ENCODE measurements around the gene CYP4A22. TPM values are rescaled to one million over a fixed set of nuclear protein-coding genes. Genes with fewer than 3 reads are reported as not detected.
A peak's percentile ranks its signal among the peaks of the same experiment; 100 is the strongest.
"Not testable (repeated sequence)": the region's sequence is repeated elsewhere in the genome, so short reads cannot be mapped to it uniquely, and the experiment has no call there.

The CYP4A22 gene
- total RNA-seq, 1 donor from 2014 or later: not detected

DNA sequence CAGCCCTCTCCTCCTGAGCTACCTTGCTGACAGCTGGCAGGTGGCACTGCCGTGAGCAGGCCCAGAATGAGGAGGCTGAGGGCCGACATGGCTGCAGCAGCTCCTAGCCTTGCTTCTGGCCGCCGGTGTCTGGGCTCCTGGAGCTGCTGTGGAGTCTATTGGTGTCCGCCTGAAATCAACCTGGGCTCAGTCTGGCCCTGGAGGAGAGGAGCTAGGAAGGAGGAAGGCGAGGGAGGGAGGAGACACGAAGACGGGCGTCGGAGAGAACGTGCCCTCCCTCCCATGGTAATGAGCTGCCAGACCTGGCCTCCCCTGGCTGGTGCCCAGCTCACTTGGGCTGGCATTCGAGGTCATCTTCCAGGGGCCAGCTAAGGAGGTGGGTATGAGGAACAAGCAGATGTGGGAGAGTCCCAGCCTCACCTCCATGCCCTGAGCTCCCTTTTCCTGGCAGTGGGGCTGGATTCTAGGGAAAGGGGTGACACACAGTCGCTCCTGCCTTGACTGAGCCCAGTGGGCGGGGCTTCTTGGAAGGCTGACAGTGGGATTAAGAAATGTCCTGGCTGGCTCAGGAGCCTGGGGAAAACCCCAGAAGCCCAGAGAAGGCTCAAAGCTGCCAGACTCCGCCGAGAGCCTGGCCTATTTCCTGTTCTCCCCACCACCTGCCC is 52.7 kb downstream of the CYP4A22 start, which contains the start of gene PDZK1IP1:
PDZK1IP1 (minus strand) TSS at position 193 of the 665 bp plus-strand sequence; CDS start at position 89, 104 bp downstream.
- H3K27ac Mint-ChIP-seq (ENCODE audit: unreplicated experiment): no peak within 1 kb of the TSS
- H3K4me3 Mint-ChIP-seq (ENCODE audit: unreplicated experiment): no peak within 1 kb of the TSS
- H3K27me3 Mint-ChIP-seq (ENCODE audit: unreplicated experiment): peaks cover 8% of the 10 kb centered on the region
- H3K4me1 Mint-ChIP-seq (ENCODE audit: unreplicated experiment): peaks cover 11% of the 10 kb centered on the region
- no peaks in the 10 kb centered on the region for H3K36me3 Mint-ChIP-seq (ENCODE audit: unreplicated experiment)
- TF ChIP-seq, protein P1, sequence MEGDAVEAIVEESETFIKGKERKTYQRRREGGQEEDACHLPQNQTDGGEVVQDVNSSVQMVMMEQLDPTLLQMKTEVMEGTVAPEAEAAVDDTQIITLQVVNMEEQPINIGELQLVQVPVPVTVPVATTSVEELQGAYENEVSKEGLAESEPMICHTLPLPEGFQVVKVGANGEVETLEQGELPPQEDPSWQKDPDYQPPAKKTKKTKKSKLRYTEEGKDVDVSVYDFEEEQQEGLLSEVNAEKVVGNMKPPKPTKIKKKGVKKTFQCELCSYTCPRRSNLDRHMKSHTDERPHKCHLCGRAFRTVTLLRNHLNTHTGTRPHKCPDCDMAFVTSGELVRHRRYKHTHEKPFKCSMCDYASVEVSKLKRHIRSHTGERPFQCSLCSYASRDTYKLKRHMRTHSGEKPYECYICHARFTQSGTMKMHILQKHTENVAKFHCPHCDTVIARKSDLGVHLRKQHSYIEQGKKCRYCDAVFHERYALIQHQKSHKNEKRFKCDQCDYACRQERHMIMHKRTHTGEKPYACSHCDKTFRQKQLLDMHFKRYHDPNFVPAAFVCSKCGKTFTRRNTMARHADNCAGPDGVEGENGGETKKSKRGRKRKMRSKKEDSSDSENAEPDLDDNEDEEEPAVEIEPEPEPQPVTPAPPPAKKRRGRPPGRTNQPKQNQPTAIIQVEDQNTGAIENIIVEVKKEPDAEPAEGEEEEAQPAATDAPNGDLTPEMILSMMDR (IDR thresholded peaks at IDR 0.05): no peak
- peak; percentile 82 for DNase-seq (ENCODE audit: extremely low spot score, unreplicated experiment)
- no peaks in the 10 kb centered on the region for H3K9me3 Mint-ChIP-seq (ENCODE audit: unreplicated experiment)

DNA sequence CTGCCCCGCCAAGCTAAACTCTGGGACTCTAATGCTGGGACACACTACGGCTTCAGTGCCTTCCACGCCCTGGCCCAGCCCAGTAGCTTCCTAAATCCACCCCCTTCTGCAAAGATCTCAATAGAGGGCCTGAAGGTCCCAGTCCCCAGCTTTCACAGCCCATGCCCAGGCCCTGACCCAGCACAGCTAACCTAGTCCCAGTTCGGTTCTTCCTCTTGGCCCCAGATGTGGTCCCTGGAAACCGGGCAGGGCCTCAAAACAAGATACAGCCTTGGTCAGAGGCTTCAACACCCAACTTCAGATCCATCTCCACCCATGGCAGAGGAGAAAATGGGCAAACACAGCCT is 53.2 kb downstream of the CYP4A22 start:
- no peak for DNase-seq (ENCODE audit: extremely low spot score, unreplicated experiment)
- H3K36me3 Mint-ChIP-seq (ENCODE audit: unreplicated experiment): no peaks in the 10 kb centered on the region
- H3K27me3 Mint-ChIP-seq (ENCODE audit: unreplicated experiment): peaks cover 8% of the 10 kb centered on the region

DNA sequence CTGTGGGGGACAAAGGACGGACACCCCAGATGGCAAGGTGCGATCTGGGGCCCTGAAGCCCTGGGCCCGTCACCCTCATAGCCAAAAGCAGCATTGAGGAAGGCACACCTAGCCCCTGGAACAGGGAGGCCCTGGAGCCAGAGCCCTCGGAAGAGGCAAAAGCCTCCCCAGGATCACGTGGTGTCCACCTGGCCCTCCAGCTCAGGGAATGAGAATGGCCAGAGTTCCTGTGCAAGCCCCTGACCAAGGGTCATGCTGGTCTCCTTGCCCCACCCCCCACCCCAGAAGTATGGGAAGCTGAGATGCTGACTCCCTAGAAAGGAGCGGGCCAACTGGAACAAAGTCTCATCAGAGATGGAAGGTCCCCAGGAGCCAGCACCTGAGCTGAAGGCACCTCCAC is 53.6 kb downstream of the CYP4A22 start:
- TF ChIP-seq, protein P1 (IDR thresholded peaks at IDR 0.05): no peak
- H3K4me3 Mint-ChIP-seq (ENCODE audit: unreplicated experiment): no peak overlapping the region
- H3K27me3 Mint-ChIP-seq (ENCODE audit: unreplicated experiment): peaks cover 8% of the 10 kb centered on the region
- H3K27ac Mint-ChIP-seq (ENCODE audit: unreplicated experiment): no peak overlapping the region
- H3K36me3 Mint-ChIP-seq (ENCODE audit: unreplicated experiment): no peaks in the 10 kb centered on the region
- DNase-seq (ENCODE audit: extremely low spot score, unreplicated experiment): peak; percentile 56
- no peaks in the 10 kb centered on the region for H3K9me3 Mint-ChIP-seq (ENCODE audit: unreplicated experiment)
- peaks cover 11% of the 10 kb centered on the region for H3K4me1 Mint-ChIP-seq (ENCODE audit: unreplicated experiment)

More for the DNA sequence above, 53.2 kb downstream of the CYP4A22 start:
- no peak overlapping the region for H3K4me3 Mint-ChIP-seq (ENCODE audit: unreplicated experiment)
- peaks cover 11% of the 10 kb centered on the region for H3K4me1 Mint-ChIP-seq (ENCODE audit: unreplicated experiment)
- TF ChIP-seq, protein P1 (IDR thresholded peaks at IDR 0.05): no peak
- H3K27ac Mint-ChIP-seq (ENCODE audit: unreplicated experiment): no peak overlapping the region
- H3K9me3 Mint-ChIP-seq (ENCODE audit: unreplicated experiment): no peaks in the 10 kb centered on the region

DNA sequence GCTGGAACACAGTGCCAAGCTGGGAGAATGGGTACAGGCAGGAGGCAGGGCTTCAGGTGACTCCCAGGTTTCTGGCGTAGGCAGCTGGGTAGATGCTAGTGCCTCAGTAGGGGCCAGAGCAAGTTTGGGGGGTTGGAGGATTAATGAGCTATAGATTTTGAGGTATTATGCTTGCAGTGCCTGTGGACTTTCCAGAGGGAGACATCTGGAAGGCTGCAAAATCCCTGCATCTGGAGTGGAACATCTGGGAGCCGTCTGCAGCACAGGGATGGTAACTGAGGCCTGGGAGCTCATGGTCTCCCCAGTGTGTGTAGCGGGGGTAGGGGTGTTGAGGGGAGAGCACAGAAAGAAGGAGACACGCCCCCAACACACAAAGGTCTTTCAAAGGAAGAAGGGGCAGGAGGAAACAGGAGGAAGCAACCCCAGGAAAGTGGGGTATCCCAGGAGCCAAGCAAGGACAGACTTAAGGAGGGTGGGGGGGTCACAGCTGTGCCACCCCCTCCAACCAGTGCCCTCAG is 54.8 kb downstream of the CYP4A22 start:
- H3K9me3 Mint-ChIP-seq (ENCODE audit: unreplicated experiment): no peaks in the 10 kb centered on the region
- DNase-seq (ENCODE audit: extremely low spot score, unreplicated experiment): peak; percentile 65
- H3K36me3 Mint-ChIP-seq (ENCODE audit: unreplicated experiment): no peaks in the 10 kb centered on the region
- no peak overlapping the region for H3K27ac Mint-ChIP-seq (ENCODE audit: unreplicated experiment)
- TF ChIP-seq, protein P1 (IDR thresholded peaks at IDR 0.05): no peak
- H3K4me1 Mint-ChIP-seq (ENCODE audit: unreplicated experiment): peaks cover 11% of the 10 kb centered on the region
- H3K4me3 Mint-ChIP-seq (ENCODE audit: unreplicated experiment): no peak overlapping the region
- H3K27me3 Mint-ChIP-seq (ENCODE audit: unreplicated experiment): peaks cover 8% of the 10 kb centered on the region

DNA sequence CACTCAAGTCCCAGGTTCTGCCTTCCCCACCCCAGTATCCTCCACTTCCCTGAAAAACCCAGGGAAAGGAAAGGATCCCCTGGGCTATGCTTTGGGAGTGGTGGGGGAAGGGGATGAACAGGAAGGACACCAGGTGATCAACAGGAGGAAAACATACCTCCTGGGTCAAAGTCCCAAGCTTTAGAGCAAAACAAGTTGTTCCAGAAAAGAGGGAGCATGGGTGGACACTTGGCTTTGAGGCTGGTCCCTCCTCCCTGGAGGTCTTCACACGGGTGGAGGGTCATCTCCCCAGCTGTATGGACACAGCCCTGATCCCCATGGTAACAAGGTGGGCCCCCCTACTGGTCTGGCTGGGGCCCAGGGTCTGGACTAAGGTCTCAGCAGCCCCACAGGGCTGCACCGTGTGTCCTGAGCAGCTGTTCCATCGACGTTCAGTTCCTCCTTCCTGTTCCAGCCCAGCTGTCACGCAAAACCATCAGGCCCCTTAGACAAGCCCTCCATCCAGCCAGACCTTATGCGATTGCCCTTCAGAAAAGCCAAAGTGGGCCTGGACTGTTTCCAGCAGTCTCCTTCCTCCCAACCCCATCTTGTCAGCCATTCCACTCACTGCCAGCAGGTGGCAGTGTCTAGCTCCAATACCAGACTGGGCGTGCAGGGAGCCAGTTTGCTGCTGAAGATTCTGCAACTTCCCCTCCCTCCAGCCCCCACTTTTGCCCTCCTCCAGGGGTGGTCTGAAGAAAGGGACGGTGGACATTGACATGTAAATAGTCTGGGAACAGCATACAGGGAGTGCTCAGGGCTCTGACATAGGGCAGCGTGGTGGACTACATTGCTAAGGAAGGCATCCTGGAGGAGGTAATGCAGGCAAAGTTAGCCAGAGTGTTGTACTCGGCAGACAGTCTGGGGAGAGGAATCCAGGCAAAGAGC is 55.5 kb downstream of the CYP4A22 start:
- no peaks in the 10 kb centered on the region for H3K9me3 Mint-ChIP-seq (ENCODE audit: unreplicated experiment)
- H3K27ac Mint-ChIP-seq (ENCODE audit: unreplicated experiment): no peak overlapping the region
- H3K27me3 Mint-ChIP-seq (ENCODE audit: unreplicated experiment): peaks cover 9% of the 10 kb centered on the region
- DNase-seq (ENCODE audit: extremely low spot score, unreplicated experiment): peak; percentile 89
- TF ChIP-seq, protein P1 (IDR thresholded peaks at IDR 0.05): peak; percentile 90
- no peak overlapping the region for H3K4me3 Mint-ChIP-seq (ENCODE audit: unreplicated experiment)
- H3K4me1 Mint-ChIP-seq (ENCODE audit: unreplicated experiment): peaks cover 11% of the 10 kb centered on the region
- H3K36me3 Mint-ChIP-seq (ENCODE audit: unreplicated experiment): no peaks in the 10 kb centered on the region

DNA sequence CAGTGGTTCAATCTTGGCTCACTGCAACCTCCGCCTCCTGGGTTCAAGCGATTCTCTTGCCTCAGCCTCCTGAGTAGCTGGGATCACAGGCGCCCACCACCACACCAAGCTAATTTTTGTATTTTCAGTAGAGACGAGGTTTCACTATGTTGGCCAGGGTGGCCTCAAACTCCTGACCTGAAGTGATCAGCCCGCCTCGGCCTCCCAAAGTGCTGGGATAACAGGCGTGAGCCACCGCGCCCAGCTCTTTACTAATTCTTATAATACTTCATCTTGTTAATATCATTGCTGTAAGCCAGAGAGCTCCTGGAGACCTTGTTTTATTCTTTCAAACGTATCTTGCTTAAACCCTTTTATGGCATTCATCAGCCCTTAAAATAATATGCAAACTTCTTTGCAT is 56.3 kb downstream of the CYP4A22 start:
- not testable (repeated sequence) for H3K9me3 Mint-ChIP-seq (ENCODE audit: unreplicated experiment); H3K4me3 Mint-ChIP-seq (ENCODE audit: unreplicated experiment); H3K36me3 Mint-ChIP-seq (ENCODE audit: unreplicated experiment); H3K27ac Mint-ChIP-seq (ENCODE audit: unreplicated experiment)
- peak; percentile 36 for DNase-seq (ENCODE audit: extremely low spot score, unreplicated experiment)
- peaks cover 17% of the 10 kb centered on the region for H3K27me3 Mint-ChIP-seq (ENCODE audit: unreplicated experiment)
- peaks cover 11% of the 10 kb centered on the region for H3K4me1 Mint-ChIP-seq (ENCODE audit: unreplicated experiment)
